GM12872 (cell line): ENCODE measurements around the gene IFI27L2.

ENCODE experiments used
- CTCF ChIP-seq: IDR thresholded peaks from 3 replicates; pipeline ENCODE4 v1.5.1; 2011; ENCODE audit warnings: low read depth, mild to moderate bottlenecking, low read length, moderate library complexity; ENCODE audit not compliant: insufficient read depth

IFI27L2 gene

DNA sequence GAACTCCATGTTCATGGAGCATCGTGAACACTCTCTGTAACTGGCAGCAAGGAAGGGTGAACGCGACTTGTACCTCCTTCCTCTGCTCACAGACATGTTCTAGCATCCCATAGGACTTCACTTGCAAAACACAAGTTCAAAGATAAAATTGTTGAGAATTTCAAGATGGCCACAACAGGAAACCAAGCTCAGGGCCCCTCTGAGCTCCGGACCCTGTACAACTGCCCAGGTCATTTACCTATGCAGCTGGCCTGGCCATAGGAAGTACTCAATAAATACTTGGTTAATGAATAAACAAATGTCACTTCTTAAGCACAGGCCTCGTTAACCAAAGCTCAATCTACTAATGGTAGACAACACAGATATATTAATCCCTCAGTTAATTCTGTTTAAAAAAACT is 33.1 kb upstream of the IFI27L2 start:
- TF ChIP-seq CTCF, result no peak

DNA sequence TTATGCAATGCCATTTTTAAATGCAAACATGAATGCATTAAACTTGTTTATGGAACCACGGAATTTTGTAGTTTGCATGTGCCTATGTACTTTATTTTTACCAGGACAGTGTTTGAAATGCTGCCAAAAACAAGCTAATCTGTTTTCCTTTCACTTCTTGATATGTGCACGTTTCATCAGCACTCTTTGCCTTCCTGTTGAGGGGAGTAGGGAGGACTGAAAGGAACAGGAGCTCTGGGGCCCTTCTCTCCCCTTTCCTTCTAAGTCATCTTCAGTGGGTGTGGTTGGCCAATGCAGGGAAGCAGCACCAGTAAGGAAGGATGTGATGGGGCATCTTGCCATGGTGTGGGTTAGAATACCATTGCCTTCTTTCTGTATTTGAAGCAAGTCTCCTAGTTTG is 32.6 kb upstream of the IFI27L2 start:
- no peak for TF ChIP-seq CTCF

DNA sequence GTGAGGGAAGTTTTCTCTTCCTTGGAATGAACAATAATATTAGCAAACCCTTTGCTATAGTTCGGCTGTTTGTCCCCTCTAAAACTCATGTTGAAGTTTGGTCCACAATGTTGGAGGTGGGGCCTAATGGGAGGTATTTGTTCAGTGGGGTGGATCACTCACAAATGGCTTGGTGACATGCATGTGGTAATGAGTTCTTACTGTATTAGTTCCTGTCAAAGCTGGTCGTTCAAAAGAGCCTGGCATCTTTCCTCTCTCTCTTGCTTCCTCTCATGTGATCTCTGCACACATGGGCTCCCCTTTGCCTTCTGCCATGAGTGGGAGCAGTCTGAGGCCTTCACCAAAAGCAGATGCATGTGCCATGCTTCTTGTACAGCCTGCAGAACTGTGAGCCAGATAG is 31.7 kb upstream of the IFI27L2 start:
- TF ChIP-seq CTCF, result no peak

DNA sequence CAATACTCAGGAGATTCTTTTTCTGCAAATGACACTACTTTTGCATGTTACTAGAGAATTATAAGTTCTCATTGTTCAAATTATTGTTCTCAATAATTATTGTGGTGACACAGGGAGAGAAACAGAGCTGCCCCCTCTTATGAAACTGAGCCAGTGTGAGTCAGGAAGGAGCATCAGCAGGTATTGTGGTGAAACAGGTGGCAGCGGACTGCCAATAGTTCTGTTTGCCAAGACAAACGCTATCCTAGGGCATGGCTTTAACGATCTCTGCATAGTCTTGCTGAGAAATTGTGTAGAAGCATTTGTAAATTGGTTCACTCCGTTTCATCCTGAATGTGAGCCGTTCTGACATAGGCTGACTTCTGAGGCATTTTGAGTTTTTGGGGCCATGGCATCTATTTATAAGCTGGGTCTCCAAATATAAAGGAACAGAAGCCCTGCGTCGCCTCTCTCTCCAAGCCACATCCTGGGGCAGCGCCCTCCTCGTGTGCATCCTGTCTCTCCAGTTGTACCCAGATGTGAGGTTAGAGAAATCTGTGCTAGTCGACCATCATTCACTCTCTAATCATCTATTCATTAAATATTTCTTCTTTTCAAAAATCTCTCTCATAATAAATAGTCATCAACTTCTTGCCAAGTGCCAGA is 29.0 kb upstream of the IFI27L2 start:
- TF ChIP-seq CTCF, result no peak

DNA sequence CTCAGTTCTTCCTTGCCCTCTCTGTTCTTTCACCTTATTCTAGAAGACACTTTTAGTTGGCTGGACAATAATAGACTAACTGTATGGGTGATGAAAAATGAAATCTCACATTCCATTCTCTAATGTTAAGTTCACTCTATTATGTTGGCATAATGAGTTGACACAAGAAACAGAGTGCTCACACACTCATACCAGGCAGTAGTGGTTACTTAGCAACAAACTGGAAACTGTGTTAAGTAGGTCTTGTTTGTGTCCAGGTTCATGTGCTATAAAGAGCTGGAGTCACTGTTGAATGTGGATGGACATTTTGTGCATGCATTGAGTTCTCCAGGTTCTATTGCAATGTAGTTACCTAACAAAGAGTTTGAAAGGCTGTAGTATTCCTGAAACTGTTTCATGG is 27.8 kb upstream of the IFI27L2 start:
- no peak for TF ChIP-seq CTCF

DNA sequence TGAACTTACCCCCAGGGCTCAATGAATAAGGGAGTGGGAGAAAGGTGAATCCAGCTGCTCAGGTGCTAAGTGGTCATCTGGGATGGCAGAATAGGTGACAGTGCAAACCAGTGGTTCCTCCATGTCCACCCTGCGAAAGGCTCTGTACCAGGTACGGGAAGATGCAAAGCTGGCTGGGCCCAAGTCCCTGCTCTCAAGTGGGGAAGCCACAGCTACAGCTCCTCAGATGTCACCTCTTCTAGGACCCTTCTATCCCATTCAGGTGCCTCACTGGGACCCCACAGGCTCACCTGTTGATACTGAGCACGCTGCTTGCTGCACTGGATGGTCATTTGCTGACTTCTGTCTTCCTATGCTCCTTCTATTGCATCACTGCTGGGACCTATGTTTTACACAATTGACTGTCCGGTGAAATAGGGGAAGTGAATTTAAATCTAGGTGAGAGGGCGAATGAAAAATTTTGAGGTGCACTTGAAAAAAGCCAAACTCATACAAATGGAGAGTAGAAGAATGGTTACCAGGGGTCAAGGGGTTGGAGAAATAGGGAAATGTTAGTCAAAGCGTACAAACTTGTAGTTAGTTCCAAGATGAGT is 24.4 kb upstream of the IFI27L2 start:
- TF ChIP-seq CTCF, result no peak

GRCh38 chr14:94152676-94153075 is 23.3 kb upstream of the IFI27L2 start:
- TF ChIP-seq CTCF, result no peak
